ENCODE results near the gene SLC13A1.

GRCh38 chr7:123126691-123127090 lies 73.1 kb downstream of the SLC13A1 start:
- TF ChIP-seq, protein P1, sequence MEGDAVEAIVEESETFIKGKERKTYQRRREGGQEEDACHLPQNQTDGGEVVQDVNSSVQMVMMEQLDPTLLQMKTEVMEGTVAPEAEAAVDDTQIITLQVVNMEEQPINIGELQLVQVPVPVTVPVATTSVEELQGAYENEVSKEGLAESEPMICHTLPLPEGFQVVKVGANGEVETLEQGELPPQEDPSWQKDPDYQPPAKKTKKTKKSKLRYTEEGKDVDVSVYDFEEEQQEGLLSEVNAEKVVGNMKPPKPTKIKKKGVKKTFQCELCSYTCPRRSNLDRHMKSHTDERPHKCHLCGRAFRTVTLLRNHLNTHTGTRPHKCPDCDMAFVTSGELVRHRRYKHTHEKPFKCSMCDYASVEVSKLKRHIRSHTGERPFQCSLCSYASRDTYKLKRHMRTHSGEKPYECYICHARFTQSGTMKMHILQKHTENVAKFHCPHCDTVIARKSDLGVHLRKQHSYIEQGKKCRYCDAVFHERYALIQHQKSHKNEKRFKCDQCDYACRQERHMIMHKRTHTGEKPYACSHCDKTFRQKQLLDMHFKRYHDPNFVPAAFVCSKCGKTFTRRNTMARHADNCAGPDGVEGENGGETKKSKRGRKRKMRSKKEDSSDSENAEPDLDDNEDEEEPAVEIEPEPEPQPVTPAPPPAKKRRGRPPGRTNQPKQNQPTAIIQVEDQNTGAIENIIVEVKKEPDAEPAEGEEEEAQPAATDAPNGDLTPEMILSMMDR (conservative IDR thresholded peaks at IDR 0.05; ENCODE audit: low read depth, low read length), result no peak
- no peak for TF ChIP-seq EZH2 (IDR thresholded peaks at IDR 0.05; ENCODE audit: borderline replicate concordance, low read depth, low read length, poor library complexity, severe bottlenecking)

Measured in A673 (cell line).